ENCODE measurements around the gene RRAGC. TPM values are rescaled to one million over a fixed set of nuclear protein-coding genes. Genes with fewer than 3 reads are reported as not detected.

The RRAGC gene, protein sequence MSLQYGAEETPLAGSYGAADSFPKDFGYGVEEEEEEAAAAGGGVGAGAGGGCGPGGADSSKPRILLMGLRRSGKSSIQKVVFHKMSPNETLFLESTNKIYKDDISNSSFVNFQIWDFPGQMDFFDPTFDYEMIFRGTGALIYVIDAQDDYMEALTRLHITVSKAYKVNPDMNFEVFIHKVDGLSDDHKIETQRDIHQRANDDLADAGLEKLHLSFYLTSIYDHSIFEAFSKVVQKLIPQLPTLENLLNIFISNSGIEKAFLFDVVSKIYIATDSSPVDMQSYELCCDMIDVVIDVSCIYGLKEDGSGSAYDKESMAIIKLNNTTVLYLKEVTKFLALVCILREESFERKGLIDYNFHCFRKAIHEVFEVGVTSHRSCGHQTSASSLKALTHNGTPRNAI
- polyA plus RNA-seq (2013, experiment 1 of 2): 73.5 TPM
- polyA plus RNA-seq (2013, experiment 2 of 2): 76.7 TPM

DNA sequence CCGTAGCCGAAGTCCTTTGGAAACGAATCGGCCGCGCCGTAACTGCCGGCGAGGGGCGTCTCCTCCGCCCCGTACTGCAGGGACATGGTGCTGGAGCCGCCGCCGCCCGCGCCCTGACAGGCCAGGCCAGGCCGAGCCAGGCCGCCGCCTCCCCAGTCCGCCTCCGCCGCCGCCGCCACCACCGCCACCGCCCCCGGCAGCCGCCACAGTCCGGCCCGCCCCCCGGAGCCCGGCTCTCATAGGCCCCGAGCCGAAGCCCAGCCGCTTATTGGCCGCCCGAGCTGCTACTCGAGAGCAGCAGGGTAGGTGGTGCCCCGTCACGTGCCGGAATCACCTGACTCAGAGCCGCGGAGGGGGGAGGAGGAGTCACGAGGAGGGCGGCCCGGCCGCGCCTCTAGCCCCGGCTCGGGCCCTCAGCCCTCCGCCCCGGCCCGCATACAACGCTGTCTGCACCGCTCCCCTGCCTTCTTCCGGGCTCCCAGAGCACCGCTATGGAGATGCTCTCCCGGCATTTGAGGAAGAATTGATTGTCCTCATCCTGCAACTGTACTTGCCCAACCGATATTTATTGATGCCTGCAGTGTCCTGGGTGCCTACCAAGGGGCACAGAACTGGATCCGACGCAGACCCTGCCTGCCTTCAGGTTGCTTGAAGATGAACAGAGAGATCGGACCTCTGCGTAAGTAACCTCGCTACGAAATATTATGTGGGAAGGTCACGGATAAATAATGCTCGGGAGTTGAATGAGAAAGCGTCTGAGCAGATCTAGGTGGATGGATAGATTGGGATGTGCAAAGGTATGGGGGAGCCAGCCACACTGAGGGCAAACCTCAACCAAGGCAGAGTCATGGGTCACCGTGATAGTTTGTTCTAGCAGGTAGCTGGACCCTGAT, at the start of gene RRAGC:
RRAGC (minus strand) TSS at position 212 of the 893 bp plus-strand sequence; CDS start at position 86, 126 bp downstream.
- under 1% methylated on average over 37 of the region's 70 CpGs for WGBS
- H3K18ac ChIP-seq (ENCODE audit: low read depth in 1 of 2, low read length in 2 of 2): peak within 1 kb of the TSS; percentile 80 to 100

DNA sequence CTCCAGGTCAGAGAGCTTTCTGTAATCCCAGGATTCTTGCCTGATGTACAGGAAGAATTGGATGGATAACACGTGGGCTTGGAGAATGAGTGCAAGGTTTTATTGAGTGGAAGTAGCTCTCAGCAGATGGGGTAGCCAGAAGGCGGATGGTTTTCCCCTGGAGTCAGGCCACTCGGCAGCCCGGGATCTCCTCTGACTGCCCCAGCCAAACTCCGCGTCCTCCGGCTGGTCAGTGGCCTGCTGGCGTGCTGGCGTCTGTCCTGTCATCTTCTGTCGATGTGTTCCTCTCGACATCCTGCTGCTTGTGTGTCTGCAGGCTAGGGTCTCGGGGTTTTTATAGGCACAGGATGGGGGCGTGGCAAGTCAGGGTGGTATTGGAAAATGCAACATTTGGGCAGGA, 49.2 kb upstream of the RRAGC start:
- no peaks in the 10 kb centered on the region for H3K27me3 ChIP-seq (ENCODE audit: control insufficient read depth in 1 of 2, insufficient read depth in 1 of 2, low read length in 2 of 2)
- no peak overlapping the region for H2BK5ac ChIP-seq (ENCODE audit: low read depth, low read length, poor library complexity, severe bottlenecking)
- H2AK5ac ChIP-seq (ENCODE audit: low read length, severe bottlenecking): no peak overlapping the region
- peaks cover 0 to 2% of the 10 kb centered on the region in 2 experiments for H3K36me3 ChIP-seq (ENCODE audit: control insufficient read depth in 1 of 2, insufficient read depth in 2 of 2, low read depth in 1 of 2, low read length in 2 of 2)
- H3K9ac ChIP-seq (ENCODE audit: low read length): no peak overlapping the region
- no peak overlapping the region for H2BK12ac ChIP-seq (ENCODE audit: low read length in 2 of 2)
- no peaks in the 10 kb centered on the region for H3K4me1 ChIP-seq (ENCODE audit: control insufficient read depth, insufficient read depth, low read depth, low read length)
- H2BK120ac ChIP-seq (ENCODE audit: low read depth, low read length): no peak overlapping the region
- H3K79me1 ChIP-seq (replicated peaks; ENCODE audit: low read length, poor library complexity, severe bottlenecking): no peaks in the 10 kb centered on the region
- H3K9me3 ChIP-seq (ENCODE audit: control insufficient read depth, low read length): peaks cover 2% of the 10 kb centered on the region
- H3K23ac ChIP-seq (ENCODE audit: low read length in 2 of 2): no peak overlapping the region
- H3K14ac ChIP-seq (ENCODE audit: low read length in 2 of 2): peak overlapping the region in 1 of 2 experiments; percentile 18
- no peak overlapping the region for H3K18ac ChIP-seq (ENCODE audit: low read depth in 1 of 2, low read length in 2 of 2)
- WGBS: 89% methylated on average over 13 of the region's 13 CpGs
- no peak overlapping the region for H4K91ac ChIP-seq (ENCODE audit: low read length)
- H3K4ac ChIP-seq (ENCODE audit: low read depth in 1 of 2, low read length in 2 of 2): no peak overlapping the region
- no peak overlapping the region for H2AFZ ChIP-seq (ENCODE audit: low read depth, low read length)
- no peak overlapping the region for H3K4me3 ChIP-seq (ENCODE audit: insufficient read depth in 1 of 2, low read depth in 1 of 2, low read length in 2 of 2)
- no peak overlapping the region for H2BK15ac ChIP-seq (ENCODE audit: low read depth, poor library complexity, severe bottlenecking)
- DNase-seq: no peak
- H3K27ac ChIP-seq (ENCODE audit: low read length, poor library complexity, severe bottlenecking): no peak overlapping the region
- no peak overlapping the region for H3K4me2 ChIP-seq (ENCODE audit: low read length, poor library complexity, severe bottlenecking)
- no peak overlapping the region for H4K8ac ChIP-seq (ENCODE audit: low read length)

More for the DNA sequence above, at the start of gene RRAGC:
- H2BK15ac ChIP-seq (ENCODE audit: low read depth, poor library complexity, severe bottlenecking): no peak within 1 kb of the TSS
- peaks cover 25% of the 10 kb centered on the region for H3K79me1 ChIP-seq (replicated peaks; ENCODE audit: low read length, poor library complexity, severe bottlenecking)
- peak within 1 kb of the TSS in 1 of 2 experiments; percentile 84 for H2BK12ac ChIP-seq (ENCODE audit: low read length in 2 of 2)
- no peak within 1 kb of the TSS for H2AK5ac ChIP-seq (ENCODE audit: low read length, severe bottlenecking)
- H3K23ac ChIP-seq (ENCODE audit: low read length in 2 of 2): peak within 1 kb of the TSS in 1 of 2 experiments; percentile 98
- H3K36me3 ChIP-seq (ENCODE audit: control insufficient read depth in 1 of 2, insufficient read depth in 2 of 2, low read depth in 1 of 2, low read length in 2 of 2): peaks cover 0 to 51% of the 10 kb centered on the region in 2 experiments
- H3K9me3 ChIP-seq (ENCODE audit: control insufficient read depth, low read length): no peaks in the 10 kb centered on the region
- H3K27me3 ChIP-seq (ENCODE audit: control insufficient read depth in 1 of 2, insufficient read depth in 1 of 2, low read length in 2 of 2): no peaks in the 10 kb centered on the region
- DNase-seq: peak; percentile 98
- H2BK120ac ChIP-seq (ENCODE audit: low read depth, low read length): peak within 1 kb of the TSS; percentile 92
- peak within 1 kb of the TSS; percentile 89 for H3K4me2 ChIP-seq (ENCODE audit: low read length, poor library complexity, severe bottlenecking)
- peak within 1 kb of the TSS; percentile 67 for H3K27ac ChIP-seq (ENCODE audit: low read length, poor library complexity, severe bottlenecking)
- peak within 1 kb of the TSS; percentile 95 to 98 for H3K4me3 ChIP-seq (ENCODE audit: insufficient read depth in 1 of 2, low read depth in 1 of 2, low read length in 2 of 2)
- H3K4me1 ChIP-seq (ENCODE audit: control insufficient read depth, insufficient read depth, low read depth, low read length): peaks cover 11% of the 10 kb centered on the region
- H4K8ac ChIP-seq (ENCODE audit: low read length): peak within 1 kb of the TSS; percentile 87
- peak within 1 kb of the TSS; percentile 96 for H3K9ac ChIP-seq (ENCODE audit: low read length)
- H2AFZ ChIP-seq (ENCODE audit: low read depth, low read length): peak within 1 kb of the TSS; percentile 85
- H3K4ac ChIP-seq (ENCODE audit: low read depth in 1 of 2, low read length in 2 of 2): peak within 1 kb of the TSS; percentile 86 to 100
- H2BK5ac ChIP-seq (ENCODE audit: low read depth, low read length, poor library complexity, severe bottlenecking): peak within 1 kb of the TSS; percentile 53
- peak within 1 kb of the TSS; percentile 90 for H4K91ac ChIP-seq (ENCODE audit: low read length)
- peak within 1 kb of the TSS in 1 of 2 experiments; percentile 99 for H3K14ac ChIP-seq (ENCODE audit: low read length in 2 of 2)

DNA sequence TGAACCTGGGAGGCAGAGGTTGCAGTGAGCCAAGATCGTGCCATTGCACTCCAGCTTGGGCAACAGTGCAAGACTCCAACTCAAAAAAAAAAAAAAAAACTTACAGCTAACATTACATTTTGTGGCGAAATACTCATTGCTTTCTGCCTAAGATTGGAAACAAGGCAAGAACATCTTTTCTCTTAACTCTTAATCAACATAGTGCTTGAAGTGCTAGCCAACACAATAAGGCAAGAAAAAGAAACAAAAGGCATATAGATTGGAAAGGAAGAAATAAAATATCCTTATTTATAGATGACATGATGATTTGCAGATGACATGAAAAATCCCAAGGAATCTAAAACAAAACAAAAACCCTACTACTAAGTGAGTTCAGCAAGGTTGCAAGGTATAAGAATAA, 46.4 kb upstream of the RRAGC start:
- no peak overlapping the region for H3K14ac ChIP-seq (ENCODE audit: low read length in 2 of 2)
- H3K4ac ChIP-seq (ENCODE audit: low read depth in 1 of 2, low read length in 2 of 2): no peak overlapping the region
- H3K27me3 ChIP-seq (ENCODE audit: control insufficient read depth in 1 of 2, insufficient read depth in 1 of 2, low read length in 2 of 2): no peaks in the 10 kb centered on the region
- H4K91ac ChIP-seq (ENCODE audit: low read length): no peak overlapping the region
- DNase-seq: no peak
- H3K4me1 ChIP-seq (ENCODE audit: control insufficient read depth, insufficient read depth, low read depth, low read length): no peaks in the 10 kb centered on the region
- peaks cover 2% of the 10 kb centered on the region for H3K9me3 ChIP-seq (ENCODE audit: control insufficient read depth, low read length)
- no peak overlapping the region for H2BK120ac ChIP-seq (ENCODE audit: low read depth, low read length)
- no peaks in the 10 kb centered on the region for H3K79me1 ChIP-seq (replicated peaks; ENCODE audit: low read length, poor library complexity, severe bottlenecking)
- no peaks in the 10 kb centered on the region for H3K36me3 ChIP-seq (ENCODE audit: control insufficient read depth in 1 of 2, insufficient read depth in 2 of 2, low read depth in 1 of 2, low read length in 2 of 2)
- no peak overlapping the region for H3K4me2 ChIP-seq (ENCODE audit: low read length, poor library complexity, severe bottlenecking)
- H2BK12ac ChIP-seq (ENCODE audit: low read length in 2 of 2): no peak overlapping the region
- no peak overlapping the region for H3K9ac ChIP-seq (ENCODE audit: low read length)
- H3K27ac ChIP-seq (ENCODE audit: low read length, poor library complexity, severe bottlenecking): no peak overlapping the region
- no peak overlapping the region for H3K23ac ChIP-seq (ENCODE audit: low read length in 2 of 2)
- no peak overlapping the region for H4K8ac ChIP-seq (ENCODE audit: low read length)
- 100% methylated on average over 1 of the region's 2 CpGs for WGBS
- no peak overlapping the region for H2BK5ac ChIP-seq (ENCODE audit: low read depth, low read length, poor library complexity, severe bottlenecking)
- H2AFZ ChIP-seq (ENCODE audit: low read depth, low read length): no peak overlapping the region
- H2AK5ac ChIP-seq (ENCODE audit: low read length, severe bottlenecking): no peak overlapping the region
- no peak overlapping the region for H3K18ac ChIP-seq (ENCODE audit: low read depth in 1 of 2, low read length in 2 of 2)
- no peak overlapping the region for H3K4me3 ChIP-seq (ENCODE audit: insufficient read depth in 1 of 2, low read depth in 1 of 2, low read length in 2 of 2)
- no peak overlapping the region for H2BK15ac ChIP-seq (ENCODE audit: low read depth, poor library complexity, severe bottlenecking)

DNA sequence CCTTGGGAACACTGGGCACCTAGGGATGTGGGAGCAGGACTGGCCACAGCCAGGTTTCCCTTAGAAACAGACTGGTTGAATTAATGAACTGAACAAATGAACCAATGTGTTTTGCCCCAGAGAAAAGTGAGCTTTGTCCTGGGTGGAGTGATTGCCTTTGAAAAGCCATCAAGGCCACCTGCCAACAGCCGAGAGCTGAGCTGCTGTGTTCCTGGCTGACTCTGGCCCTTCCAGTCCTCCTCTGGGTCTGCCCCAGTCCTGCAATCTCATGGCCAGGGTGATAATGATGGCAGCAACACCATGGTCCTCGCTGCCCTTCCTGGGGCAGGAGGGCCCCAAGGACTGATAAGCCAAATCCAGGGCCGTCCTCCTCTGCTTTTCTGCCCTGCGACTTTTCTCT, 40.0 kb upstream of the RRAGC start:
- Histone ChIP-seq H2BK12ac (ENCODE audit: low read length in 2 of 2) (no peak overlapping the region), H2BK5ac (ENCODE audit: low read depth, low read length, poor library complexity, severe bottlenecking) (no peak overlapping the region), H3K18ac (ENCODE audit: low read depth in 1 of 2, low read length in 2 of 2) (no peak overlapping the region), H3K4me2 (ENCODE audit: low read length, poor library complexity, severe bottlenecking) (no peak overlapping the region), H2AFZ (ENCODE audit: low read depth, low read length) (no peak overlapping the region), H3K4me1 (ENCODE audit: control insufficient read depth, insufficient read depth, low read depth, low read length) (no peaks in the 10 kb centered on the region), H3K4ac (ENCODE audit: low read depth in 1 of 2, low read length in 2 of 2) (no peak overlapping the region), H3K36me3 (ENCODE audit: control insufficient read depth in 1 of 2, insufficient read depth in 2 of 2, low read depth in 1 of 2, low read length in 2 of 2) (no peaks in the 10 kb centered on the region), H3K23ac (ENCODE audit: low read length in 2 of 2) (no peak overlapping the region), H4K91ac (ENCODE audit: low read length) (no peak overlapping the region), H3K9me3 (ENCODE audit: control insufficient read depth, low read length) (no peaks in the 10 kb centered on the region), H3K27me3 (ENCODE audit: control insufficient read depth in 1 of 2, insufficient read depth in 1 of 2, low read length in 2 of 2) (no peaks in the 10 kb centered on the region), H3K14ac (ENCODE audit: low read length in 2 of 2) (peak overlapping the region in 1 of 2 experiments; percentile 44), H3K27ac (ENCODE audit: low read length, poor library complexity, severe bottlenecking) (no peak overlapping the region), H3K4me3 (ENCODE audit: insufficient read depth in 1 of 2, low read depth in 1 of 2, low read length in 2 of 2) (no peak overlapping the region), H3K79me1 (replicated peaks; ENCODE audit: low read length, poor library complexity, severe bottlenecking) (no peaks in the 10 kb centered on the region), H4K8ac (ENCODE audit: low read length) (no peak overlapping the region), H3K9ac (ENCODE audit: low read length) (no peak overlapping the region), H2AK5ac (ENCODE audit: low read length, severe bottlenecking) (no peak overlapping the region), H2BK120ac (ENCODE audit: low read depth, low read length) (no peak overlapping the region), H2BK15ac (ENCODE audit: low read depth, poor library complexity, severe bottlenecking) (no peak overlapping the region)
- no peak for DNase-seq
- 83% methylated on average over 2 of the region's 4 CpGs for WGBS
